Suprapubic skin (tissue), 4 donors: ENCODE results near the gene ADAMTS9. TPM values are rescaled to one million over a fixed set of nuclear protein-coding genes. Genes with fewer than 3 reads are reported as not detected.

ENCODE experiments used
- DNase-seq, 2 donors: peaks; one replicate each; pipeline ENCODE4 v3.0.0-alpha.2; 2019; ENCODE audit warnings: low spot score in 2 of 2
- H3K27ac ChIP-seq: fragments of 200-600 bp; sonication (generic); one replicate; pipeline ENCODE4 v1.5.1; 2019
- H3K27me3 ChIP-seq: fragments of 200-600 bp; sonication (generic); one replicate; pipeline ENCODE4 v1.5.1; 2019
- H3K36me3 ChIP-seq: fragments of 200-600 bp; sonication (generic); one replicate; pipeline ENCODE4 v1.5.1; 2019
- H3K4me1 ChIP-seq: fragments of 200-600 bp; sonication (generic); one replicate; pipeline ENCODE4 v1.5.1; 2019
- H3K4me3 ChIP-seq: fragments of 200-600 bp; sonication (generic); one replicate; pipeline ENCODE4 v1.5.1; 2019; ENCODE audit warnings: mild to moderate bottlenecking
- H3K9me3 ChIP-seq: fragments of 200-600 bp; sonication (generic); one replicate; pipeline ENCODE4 v1.5.1; 2019
- EP300 ChIP-seq: sonication (generic); formaldehyde crosslinking; IDR thresholded peaks from one replicate; pipeline ENCODE4 v1.6.1; 2017; ENCODE audit warnings: antibody characterized with exemption
- POLR2A ChIP-seq, 2 donors: fragments of 450-650 bp; IDR thresholded peaks; one replicate each; pipeline ENCODE4 v1.6.1; 2017; ENCODE audit warnings: antibody characterized with exemption in 2 of 2, mild to moderate bottlenecking in 2 of 2, moderate library complexity in 2 of 2
- POLR2AphosphoS5 ChIP-seq, 3 donors: sonication (generic); formaldehyde crosslinking; IDR thresholded peaks; one replicate each; pipeline ENCODE4 v1.6.1; 2017; ENCODE audit warnings: antibody characterized with exemption in 3 of 3
- WGBS: methylation state at CpG from one replicate; pipeline ENCODE4 v1.1.5; 2018; 5-methylcytosine and 5-hydroxymethylcytosine counted together
- total RNA-seq, 4 donors: library from RNA; depleted of rRNA; stranded (reverse); fragments of >200 nt; gene quantifications; one replicate each; pipeline ENCODE4 v1.1.0, GENCODE V29; 2016
- TF ChIP-seq, protein P1 (sequence below), 2 donors: fragments of 200-600 bp in 1 of 2; fragments of 450-650 bp in 1 of 2; sonication (generic) in 1 of 2; IDR thresholded peaks; one replicate each; pipeline ENCODE4 v1.5.1; 2016 to 2019; ENCODE audit warnings: antibody characterized with exemption in 2 of 2, mild to moderate bottlenecking in 1 of 2, moderate library complexity in 1 of 2

The ADAMTS9 gene
- total RNA-seq, 4 donors from 2014 or later: 7.8 to 32.8 (median 9.3) TPM

DNA sequence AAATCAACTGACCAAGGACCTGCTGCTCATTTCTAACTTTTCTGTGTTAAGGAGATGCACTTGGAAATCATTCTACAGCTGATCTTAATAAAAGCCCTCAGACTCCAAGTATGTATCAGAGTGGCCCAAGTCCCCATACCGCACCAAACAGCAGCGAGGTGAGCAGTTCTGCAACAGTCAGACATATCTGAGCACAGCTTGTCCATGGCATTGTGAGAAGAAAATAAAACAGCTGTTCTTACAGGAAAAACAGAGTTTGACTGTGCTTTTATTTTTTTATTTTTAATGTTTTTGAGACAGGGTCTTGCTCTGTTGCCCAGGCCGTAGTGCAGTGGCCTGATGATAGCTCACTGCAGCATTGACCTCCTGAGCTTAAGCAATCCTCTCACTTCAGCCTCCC lies 131.8 kb downstream of the ADAMTS9 start:
- no peak overlapping the region for H3K27ac ChIP-seq
- no peak for DNase-seq
- no peaks in the 10 kb centered on the region for H3K27me3 ChIP-seq
- TF ChIP-seq, protein P1, sequence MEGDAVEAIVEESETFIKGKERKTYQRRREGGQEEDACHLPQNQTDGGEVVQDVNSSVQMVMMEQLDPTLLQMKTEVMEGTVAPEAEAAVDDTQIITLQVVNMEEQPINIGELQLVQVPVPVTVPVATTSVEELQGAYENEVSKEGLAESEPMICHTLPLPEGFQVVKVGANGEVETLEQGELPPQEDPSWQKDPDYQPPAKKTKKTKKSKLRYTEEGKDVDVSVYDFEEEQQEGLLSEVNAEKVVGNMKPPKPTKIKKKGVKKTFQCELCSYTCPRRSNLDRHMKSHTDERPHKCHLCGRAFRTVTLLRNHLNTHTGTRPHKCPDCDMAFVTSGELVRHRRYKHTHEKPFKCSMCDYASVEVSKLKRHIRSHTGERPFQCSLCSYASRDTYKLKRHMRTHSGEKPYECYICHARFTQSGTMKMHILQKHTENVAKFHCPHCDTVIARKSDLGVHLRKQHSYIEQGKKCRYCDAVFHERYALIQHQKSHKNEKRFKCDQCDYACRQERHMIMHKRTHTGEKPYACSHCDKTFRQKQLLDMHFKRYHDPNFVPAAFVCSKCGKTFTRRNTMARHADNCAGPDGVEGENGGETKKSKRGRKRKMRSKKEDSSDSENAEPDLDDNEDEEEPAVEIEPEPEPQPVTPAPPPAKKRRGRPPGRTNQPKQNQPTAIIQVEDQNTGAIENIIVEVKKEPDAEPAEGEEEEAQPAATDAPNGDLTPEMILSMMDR (IDR thresholded peaks at IDR 0.05): no peak
- TF ChIP-seq EP300: no peak
- TF ChIP-seq POLR2AphosphoS5 (IDR thresholded peaks at IDR 0.05): no peak
- no peak for TF ChIP-seq POLR2A (IDR thresholded peaks at IDR 0.05)
- WGBS: 94% methylated on average over 3 of the region's 3 CpGs
- no peaks in the 10 kb centered on the region for H3K4me1 ChIP-seq
- H3K9me3 ChIP-seq: no peaks in the 10 kb centered on the region
- no peak overlapping the region for H3K4me3 ChIP-seq
- H3K36me3 ChIP-seq: no peaks in the 10 kb centered on the region

DNA sequence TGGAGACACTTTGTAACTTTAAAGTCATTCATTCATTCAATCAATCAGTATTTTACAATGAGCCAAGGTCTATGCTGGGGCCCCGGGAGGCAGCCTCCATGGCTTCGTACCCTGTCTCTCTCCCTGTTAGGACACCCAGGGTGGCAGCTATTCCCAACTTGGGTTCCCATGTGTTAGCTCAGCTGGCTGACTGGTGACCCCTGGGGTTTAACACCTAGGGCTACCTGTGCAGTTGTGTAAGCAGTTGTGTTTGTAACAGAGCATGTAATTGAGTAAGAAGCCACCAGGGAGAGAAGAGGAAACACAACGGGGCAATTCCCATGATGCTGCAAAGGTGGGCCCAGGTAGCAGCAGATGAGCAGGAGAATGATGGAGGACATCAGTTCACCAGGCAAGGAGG lies 132.4 kb downstream of the ADAMTS9 start:
- Histone ChIP-seq H3K27me3 (no peaks in the 10 kb centered on the region), H3K36me3 (no peaks in the 10 kb centered on the region), H3K9me3 (no peaks in the 10 kb centered on the region), H3K4me1 (no peaks in the 10 kb centered on the region), H3K4me3 (no peak overlapping the region), H3K27ac (no peak overlapping the region)
- TF ChIP-seq POLR2A (IDR thresholded peaks at IDR 0.05) (no peak), EP300 (no peak)
- 86% methylated on average over 3 of the region's 3 CpGs for WGBS
- DNase-seq: no peak

DNA sequence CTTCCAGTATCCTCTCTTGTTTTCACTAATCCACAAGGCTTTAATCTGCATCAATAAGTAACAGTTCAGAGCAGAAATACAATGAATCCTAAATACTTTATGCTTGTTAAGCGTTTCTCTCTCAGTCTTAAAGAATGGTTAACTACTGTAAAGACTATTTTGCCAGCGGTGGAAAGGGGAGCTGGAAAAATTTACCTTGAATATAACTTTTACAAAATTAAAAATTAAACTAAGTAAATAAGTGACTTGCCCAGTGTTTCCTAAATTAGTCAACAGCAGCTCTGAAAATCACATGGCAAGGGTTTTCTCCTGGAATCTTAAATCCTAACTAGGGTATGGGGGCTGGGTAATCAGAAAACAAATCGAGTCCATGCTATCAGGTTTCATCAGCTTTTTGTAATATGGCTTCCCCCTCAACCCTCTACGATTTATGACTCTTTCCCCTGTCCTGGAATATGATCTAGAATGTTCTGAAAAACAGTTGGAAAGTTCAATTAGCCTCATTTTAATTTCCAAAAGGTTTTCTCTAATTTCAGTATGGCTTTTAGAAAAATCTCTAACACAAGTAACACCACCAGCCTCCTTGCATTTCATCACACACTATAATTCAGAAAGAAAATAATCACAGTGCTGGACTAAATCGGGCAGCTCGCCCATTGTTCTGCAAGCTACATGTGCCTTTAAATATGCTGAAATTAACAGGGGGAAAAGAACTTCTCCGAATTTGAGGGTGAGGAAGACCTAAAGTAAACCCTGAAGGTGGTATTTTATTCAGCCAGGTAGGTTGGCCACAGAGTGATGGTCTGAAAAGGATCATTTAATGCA lies 133.5 kb downstream of the ADAMTS9 start:
- no peak for DNase-seq
- Histone ChIP-seq H3K27ac (no peak overlapping the region), H3K9me3 (no peaks in the 10 kb centered on the region), H3K27me3 (no peaks in the 10 kb centered on the region), H3K36me3 (no peaks in the 10 kb centered on the region), H3K4me3 (no peak overlapping the region), H3K4me1 (no peaks in the 10 kb centered on the region)
- 75% methylated on average over 7 of the region's 7 CpGs for WGBS
- TF ChIP-seq EP300 (no peak), POLR2A (IDR thresholded peaks at IDR 0.05) (no peak), POLR2AphosphoS5 (IDR thresholded peaks at IDR 0.05) (no peak)
- TF ChIP-seq, protein P1 (IDR thresholded peaks at IDR 0.05): no peak

DNA sequence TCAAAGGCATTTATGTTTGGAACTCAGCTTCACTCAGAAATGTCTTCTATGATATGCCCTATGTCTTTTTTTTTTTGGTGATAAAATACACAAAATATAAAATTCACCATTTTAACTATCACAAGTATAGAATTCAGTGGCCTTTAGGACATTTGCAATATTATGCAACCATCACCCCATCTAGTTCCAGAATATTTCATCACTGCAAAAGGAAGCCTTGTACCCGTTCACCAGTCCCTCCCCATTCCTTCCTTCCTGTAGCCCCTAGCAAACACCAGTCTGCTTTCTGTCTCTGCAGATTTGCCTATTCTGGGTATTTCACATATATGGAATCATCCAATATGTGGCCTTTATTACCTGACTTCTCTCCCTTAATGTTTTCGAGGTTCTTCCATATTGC lies 134.8 kb downstream of the ADAMTS9 start:
- H3K36me3 ChIP-seq: no peaks in the 10 kb centered on the region
- no peak overlapping the region for H3K27ac ChIP-seq
- TF ChIP-seq POLR2A (IDR thresholded peaks at IDR 0.05): no peak
- no peak for DNase-seq
- no peaks in the 10 kb centered on the region for H3K4me1 ChIP-seq
- H3K9me3 ChIP-seq: no peaks in the 10 kb centered on the region
- no peak overlapping the region for H3K4me3 ChIP-seq
- 80% methylated on average over 2 of the region's 2 CpGs for WGBS
- H3K27me3 ChIP-seq: no peaks in the 10 kb centered on the region

DNA sequence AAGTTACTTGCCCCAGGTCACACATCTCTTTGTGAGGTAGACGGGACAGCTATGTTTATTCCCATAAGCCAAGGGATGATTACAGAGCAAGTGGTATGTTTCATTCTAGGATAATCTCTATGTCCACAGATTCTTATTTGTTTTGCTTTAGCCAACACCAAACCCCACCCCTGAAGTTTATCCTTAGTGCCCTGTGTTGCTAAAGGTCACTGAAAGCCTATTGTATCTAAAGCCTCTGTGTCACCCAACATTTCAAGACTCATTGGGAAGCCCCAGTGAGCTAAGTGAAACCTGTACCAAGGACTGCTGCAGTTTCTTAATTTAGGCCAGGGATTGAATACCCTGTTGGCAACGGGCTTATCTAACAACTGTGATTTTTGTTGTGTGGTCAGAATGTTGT lies 135.6 kb downstream of the ADAMTS9 start:
- TF ChIP-seq, protein P1 (IDR thresholded peaks at IDR 0.05): no peak
- TF ChIP-seq EP300 (no peak), POLR2A (IDR thresholded peaks at IDR 0.05) (no peak), POLR2AphosphoS5 (IDR thresholded peaks at IDR 0.05) (no peak)
- WGBS: 78% methylated on average over 2 of the region's 2 CpGs
- Histone ChIP-seq H3K4me3 (no peak overlapping the region), H3K9me3 (no peaks in the 10 kb centered on the region), H3K4me1 (no peaks in the 10 kb centered on the region), H3K27ac (no peak overlapping the region), H3K36me3 (no peaks in the 10 kb centered on the region), H3K27me3 (no peaks in the 10 kb centered on the region)
- DNase-seq: no peak

DNA sequence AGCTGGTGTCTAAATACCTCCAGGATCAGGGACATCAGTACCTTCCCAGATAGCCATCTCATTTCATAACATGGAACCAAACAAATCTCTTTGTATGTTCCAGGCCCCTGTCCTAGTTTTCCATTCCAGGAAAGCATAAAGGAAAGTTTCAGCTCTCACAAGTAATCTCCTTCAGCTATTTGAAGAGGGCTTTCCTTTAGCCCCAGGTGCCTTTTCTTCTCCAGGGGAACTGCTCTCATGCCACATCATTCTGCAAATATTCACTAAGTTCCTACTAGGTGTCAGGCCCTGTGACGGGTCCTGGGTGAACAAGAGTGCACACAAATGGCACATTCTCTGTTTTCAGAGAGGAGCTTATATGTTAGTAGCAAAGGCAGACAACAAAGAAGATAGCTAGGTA lies 136.1 kb downstream of the ADAMTS9 start:
- Histone ChIP-seq H3K4me1 (no peaks in the 10 kb centered on the region), H3K4me3 (no peak overlapping the region), H3K27ac (no peak overlapping the region), H3K36me3 (no peaks in the 10 kb centered on the region), H3K9me3 (no peaks in the 10 kb centered on the region), H3K27me3 (no peaks in the 10 kb centered on the region)
- DNase-seq: no peak
- TF ChIP-seq POLR2AphosphoS5 (IDR thresholded peaks at IDR 0.05): no peak
- no peak for TF ChIP-seq EP300
- TF ChIP-seq, protein P1 (IDR thresholded peaks at IDR 0.05): no peak
- TF ChIP-seq POLR2A (IDR thresholded peaks at IDR 0.05): no peak
- WGBS: 95% methylated on average over 1 of the region's 1 CpG
